Measurements from ENCODE around the gene CES4A. TPM values are rescaled to one million over a fixed set of nuclear protein-coding genes. Genes with fewer than 3 reads are reported as not detected.
A peak's percentile ranks its signal among the peaks of the same experiment; 100 is the strongest.

CES4A gene
- total RNA-seq, 4 donors from 2014 or later = 4.8 to 9.6 (median 6.4) TPM

DNA sequence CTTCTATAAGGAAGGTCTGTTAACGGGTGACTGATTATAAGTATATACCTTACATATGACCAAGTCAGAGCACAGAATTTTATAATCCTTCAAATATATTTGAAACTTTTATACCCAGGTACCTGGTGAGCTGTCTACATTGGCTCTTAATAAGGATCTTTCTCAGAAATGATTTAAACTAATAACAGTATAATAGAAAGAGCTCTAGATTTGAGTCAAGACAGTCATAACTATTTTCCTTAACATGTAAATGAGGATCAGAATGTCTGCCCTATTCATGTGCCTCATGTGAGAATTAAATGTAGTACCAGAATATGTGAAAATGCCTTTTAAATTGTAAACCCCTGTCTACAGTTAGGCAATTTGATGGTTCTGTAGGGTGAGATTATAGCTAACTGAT, 55.0 kb downstream of the CES4A start:
- Histone ChIP-seq H3K36me3 (peaks cover 0 to 67% (median 0%) of the 10 kb centered on the region in 3 donors), H3K9me3 (no peaks in the 10 kb centered on the region), H3K4me1 (peaks cover 0 to 7% (median 0%) of the 10 kb centered on the region in 3 donors), H3K27me3 (no peaks in the 10 kb centered on the region), H3K27ac (no peak overlapping the region), H3K4me3 (no peak overlapping the region)
- 83 to 100% methylated on average over 1 of the region's 1 CpG for WGBS, 2 donors
- intact Hi-C loops (cut with DNase I) = no loop called here
- TF ChIP-seq POLR2A (IDR thresholded peaks at IDR 0.05) = no peak
- TF ChIP-seq, protein P1, sequence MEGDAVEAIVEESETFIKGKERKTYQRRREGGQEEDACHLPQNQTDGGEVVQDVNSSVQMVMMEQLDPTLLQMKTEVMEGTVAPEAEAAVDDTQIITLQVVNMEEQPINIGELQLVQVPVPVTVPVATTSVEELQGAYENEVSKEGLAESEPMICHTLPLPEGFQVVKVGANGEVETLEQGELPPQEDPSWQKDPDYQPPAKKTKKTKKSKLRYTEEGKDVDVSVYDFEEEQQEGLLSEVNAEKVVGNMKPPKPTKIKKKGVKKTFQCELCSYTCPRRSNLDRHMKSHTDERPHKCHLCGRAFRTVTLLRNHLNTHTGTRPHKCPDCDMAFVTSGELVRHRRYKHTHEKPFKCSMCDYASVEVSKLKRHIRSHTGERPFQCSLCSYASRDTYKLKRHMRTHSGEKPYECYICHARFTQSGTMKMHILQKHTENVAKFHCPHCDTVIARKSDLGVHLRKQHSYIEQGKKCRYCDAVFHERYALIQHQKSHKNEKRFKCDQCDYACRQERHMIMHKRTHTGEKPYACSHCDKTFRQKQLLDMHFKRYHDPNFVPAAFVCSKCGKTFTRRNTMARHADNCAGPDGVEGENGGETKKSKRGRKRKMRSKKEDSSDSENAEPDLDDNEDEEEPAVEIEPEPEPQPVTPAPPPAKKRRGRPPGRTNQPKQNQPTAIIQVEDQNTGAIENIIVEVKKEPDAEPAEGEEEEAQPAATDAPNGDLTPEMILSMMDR (IDR thresholded peaks at IDR 0.05) = no peak
- DNase-seq = no peak

DNA sequence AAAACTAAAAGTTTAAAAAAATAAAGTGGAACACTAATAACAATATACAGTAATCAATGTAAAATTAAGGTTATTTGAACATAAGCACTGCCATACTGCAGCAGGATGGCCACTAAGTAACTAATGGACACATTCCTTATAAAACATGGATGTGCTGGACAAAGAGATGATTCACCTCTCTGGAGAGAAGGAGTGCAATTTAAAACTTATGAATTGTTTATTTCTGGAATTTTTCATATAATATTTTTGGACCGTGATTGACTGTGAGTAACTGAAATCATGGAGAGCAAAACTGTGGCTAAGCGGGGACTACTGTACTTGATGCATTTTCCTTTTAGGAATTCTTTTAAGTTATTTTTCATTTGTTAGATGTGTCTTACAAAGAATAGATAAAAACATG, 62.4 kb downstream of the CES4A start:
- 78 to 85% methylated on average over 2 of the region's 2 CpGs for WGBS, 2 donors
- TF ChIP-seq, protein P1 (IDR thresholded peaks at IDR 0.05) = no peak
- no peak for TF ChIP-seq POLR2A (IDR thresholded peaks at IDR 0.05)
- Histone ChIP-seq H3K4me1 (peaks cover 0 to 10% (median 0%) of the 10 kb centered on the region in 3 donors), H3K9me3 (no peaks in the 10 kb centered on the region), H3K4me3 (no peak overlapping the region), H3K27ac (no peak overlapping the region), H3K27me3 (no peaks in the 10 kb centered on the region), H3K36me3 (peaks cover 0 to 48% (median 0%) of the 10 kb centered on the region in 3 donors)
- no peak for DNase-seq
- intact Hi-C loops (cut with DNase I) = no loop called here

DNA sequence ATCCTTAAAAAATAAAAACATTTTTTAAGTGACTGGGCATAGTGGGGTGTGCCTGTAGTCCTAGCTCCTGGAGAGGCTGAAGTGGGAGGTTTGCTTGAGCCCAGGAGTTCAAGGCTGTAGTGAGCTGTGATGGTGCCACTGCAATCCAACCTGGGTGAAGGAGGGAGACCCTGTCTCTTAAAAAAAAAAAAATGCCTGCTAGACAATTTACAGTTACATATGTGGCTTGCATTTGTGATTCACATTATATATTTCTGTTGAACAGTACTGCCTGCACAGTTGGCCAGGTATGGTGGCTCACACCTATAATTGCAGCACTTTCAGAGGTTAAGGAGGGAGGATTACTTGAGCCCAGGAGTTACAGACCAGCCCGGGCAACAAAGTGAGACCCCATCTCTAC, 64.0 kb downstream of the CES4A start:
- DNase-seq = no peak
- no peaks in the 10 kb centered on the region for H3K9me3 ChIP-seq
- intact Hi-C loops (cut with DNase I) = no loop called here
- H3K27me3 ChIP-seq = no peaks in the 10 kb centered on the region
- no peak overlapping the region for H3K27ac ChIP-seq
- peaks cover 0 to 38% (median 0%) of the 10 kb centered on the region in 3 donors for H3K36me3 ChIP-seq
- no peak overlapping the region for H3K4me3 ChIP-seq
- TF ChIP-seq POLR2A (IDR thresholded peaks at IDR 0.05) = no peak
- TF ChIP-seq, protein P1 (IDR thresholded peaks at IDR 0.05) = no peak
- peaks cover 0 to 26% (median 5%) of the 10 kb centered on the region in 3 donors for H3K4me1 ChIP-seq
- 91 to 92% methylated on average over 1 of the region's 1 CpG for WGBS, 2 donors

DNA sequence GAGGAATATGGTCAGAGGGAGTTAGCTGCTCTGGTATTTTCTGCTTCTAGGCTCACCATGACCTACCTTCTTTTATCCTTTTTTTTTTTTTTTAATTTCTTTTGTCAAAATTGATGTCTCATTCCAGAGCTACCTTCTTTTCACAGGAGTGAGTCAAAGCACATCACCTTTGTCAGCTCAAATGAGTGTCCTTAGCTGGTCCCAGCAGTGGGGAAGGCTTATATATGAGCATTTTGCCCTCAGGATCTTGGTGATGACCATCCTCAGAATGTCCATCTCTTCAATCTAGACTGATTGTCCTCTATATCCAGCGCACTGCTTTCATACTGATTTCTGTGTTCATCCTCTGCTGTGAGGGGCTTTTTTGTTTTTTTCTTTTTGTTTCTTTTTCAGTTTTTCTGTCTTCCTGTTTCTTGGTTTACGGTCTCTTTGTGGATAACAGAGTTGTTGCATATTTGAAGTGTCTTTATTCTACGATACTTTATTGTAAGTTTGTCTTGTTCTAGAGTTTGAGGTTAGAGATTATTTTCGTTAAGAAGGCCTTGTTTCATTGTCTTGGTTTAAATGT, 65.5 kb downstream of the CES4A start:
- Histone ChIP-seq H3K36me3 (peaks cover 0 to 26% (median 0%) of the 10 kb centered on the region in 3 donors), H3K27ac (no peak overlapping the region), H3K4me3 (no peak overlapping the region), H3K9me3 (no peaks in the 10 kb centered on the region), H3K27me3 (no peaks in the 10 kb centered on the region), H3K4me1 (peaks cover 0 to 30% (median 5%) of the 10 kb centered on the region in 3 donors)
- 78 to 89% methylated on average over 4 of the region's 4 CpGs for WGBS, 2 donors
- no peak for DNase-seq
- no peak for TF ChIP-seq POLR2A (IDR thresholded peaks at IDR 0.05)
- TF ChIP-seq, protein P1 (IDR thresholded peaks at IDR 0.05) = no peak
- intact Hi-C loops (cut with DNase I) = no loop called here

DNA sequence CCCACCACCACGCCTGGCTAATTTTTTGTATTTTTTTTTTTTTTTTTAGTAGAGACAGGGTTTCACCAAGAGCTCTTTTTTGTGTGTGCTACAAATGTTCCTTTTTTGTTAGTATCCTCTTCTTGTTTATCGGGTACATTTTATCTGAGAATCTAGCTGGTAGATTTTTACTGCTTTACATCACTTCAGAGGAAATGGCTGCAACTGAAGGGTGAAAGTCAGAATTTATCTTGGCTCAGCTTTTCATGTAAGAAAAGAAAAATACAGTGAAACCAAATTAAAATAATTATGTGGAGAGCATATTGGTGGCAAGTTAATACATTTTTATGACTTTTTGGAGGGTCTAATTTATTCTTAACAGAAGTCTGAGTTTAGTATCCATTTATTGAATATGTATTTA, 66.5 kb downstream of the CES4A start:
- no peaks in the 10 kb centered on the region for H3K9me3 ChIP-seq
- H3K4me3 ChIP-seq = no peak overlapping the region
- peaks cover 0 to 16% (median 0%) of the 10 kb centered on the region in 3 donors for H3K36me3 ChIP-seq
- intact Hi-C loops (cut with DNase I) = no loop called here
- peaks cover 0 to 30% (median 5%) of the 10 kb centered on the region in 3 donors for H3K4me1 ChIP-seq
- H3K27me3 ChIP-seq = no peaks in the 10 kb centered on the region
- no peak for DNase-seq
- WGBS, 2 donors = 85 to 100% methylated on average over 1 to 2 of the region's 2 CpGs
- TF ChIP-seq POLR2A (IDR thresholded peaks at IDR 0.05) = no peak
- TF ChIP-seq, protein P1 (IDR thresholded peaks at IDR 0.05) = no peak
- peak overlapping the region in 1 of 4 donors; percentile 71 for H3K27ac ChIP-seq
